Activated gamma-delta T cell treated with anti-CD3 and anti-CD28 coated beads, Interleukin-2, amount 50 U/mL, for 16 hours (primary cell): ENCODE results near the gene NPS.

ENCODE experiments used
- DNase-seq: peaks from one replicate; pipeline ENCODE4 v3.0.0-alpha.2; 2020; ENCODE audit warnings: low read depth

Gene NPS, protein sequence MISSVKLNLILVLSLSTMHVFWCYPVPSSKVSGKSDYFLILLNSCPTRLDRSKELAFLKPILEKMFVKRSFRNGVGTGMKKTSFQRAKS

DNA sequence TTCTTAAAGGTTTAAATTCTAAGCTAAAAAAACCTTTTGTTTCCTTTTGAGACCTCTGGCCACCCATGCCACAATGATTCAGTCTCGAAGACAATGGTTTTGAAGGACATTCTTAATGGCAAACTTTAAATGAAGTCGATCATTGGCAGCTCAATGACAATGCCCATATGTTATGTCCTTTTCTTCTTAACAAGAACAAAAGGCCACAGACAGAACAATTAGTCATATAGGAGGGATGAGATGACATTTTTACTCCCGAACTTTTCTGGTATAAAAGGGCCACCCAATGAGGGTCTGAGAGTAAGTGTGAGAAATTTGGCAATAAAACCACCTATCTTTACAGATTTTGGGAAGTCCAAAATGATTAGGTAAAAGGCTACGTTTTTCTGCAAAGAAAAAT lies at the start of gene NPS:
Gene NPS, plus strand, starts transcription at position 301 of the 400 bp plus-strand sequence. Its CDS starts 60 bp downstream, at position 361.
- DNase-seq = no peak

DNA sequence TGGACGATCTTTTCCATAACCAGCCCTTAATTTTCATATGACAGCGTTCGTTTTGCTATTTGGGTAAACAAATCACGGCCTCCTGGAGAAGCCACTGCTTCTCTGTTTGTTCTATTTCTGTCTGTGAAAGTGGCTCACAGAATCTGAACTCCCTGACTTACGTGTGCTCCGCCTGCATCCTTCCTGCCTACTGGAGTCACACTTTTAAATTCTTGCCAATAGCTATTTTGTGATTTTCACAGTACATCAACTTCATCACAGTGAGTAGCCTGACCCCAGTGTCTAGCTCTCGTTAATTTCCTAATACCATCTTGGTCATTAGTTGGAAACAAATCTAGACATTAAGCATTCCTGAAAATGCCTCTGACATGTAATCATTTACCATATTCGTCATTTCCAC lies 49.0 kb upstream of the NPS start:
- DNase-seq = no peak

DNA sequence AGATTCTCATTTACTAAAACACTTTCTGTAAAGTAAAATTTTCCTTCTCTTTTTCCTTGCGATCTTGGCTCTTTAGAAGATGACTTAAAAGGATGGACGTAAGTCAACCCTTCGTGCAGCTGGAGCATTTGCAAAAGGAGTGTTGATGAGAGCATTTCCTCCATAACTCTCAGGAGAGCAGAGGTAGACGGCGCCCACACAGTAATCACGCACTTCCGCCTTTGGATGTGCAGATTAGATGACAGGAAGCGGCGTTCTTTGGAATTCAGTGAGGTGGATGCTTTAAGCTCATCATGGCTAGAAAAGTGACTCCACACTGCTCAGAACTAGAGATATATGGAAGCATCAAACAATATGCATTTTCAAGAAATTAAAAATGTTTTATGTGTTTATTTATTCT lies 43.0 kb upstream of the NPS start:
- no peak for DNase-seq

DNA sequence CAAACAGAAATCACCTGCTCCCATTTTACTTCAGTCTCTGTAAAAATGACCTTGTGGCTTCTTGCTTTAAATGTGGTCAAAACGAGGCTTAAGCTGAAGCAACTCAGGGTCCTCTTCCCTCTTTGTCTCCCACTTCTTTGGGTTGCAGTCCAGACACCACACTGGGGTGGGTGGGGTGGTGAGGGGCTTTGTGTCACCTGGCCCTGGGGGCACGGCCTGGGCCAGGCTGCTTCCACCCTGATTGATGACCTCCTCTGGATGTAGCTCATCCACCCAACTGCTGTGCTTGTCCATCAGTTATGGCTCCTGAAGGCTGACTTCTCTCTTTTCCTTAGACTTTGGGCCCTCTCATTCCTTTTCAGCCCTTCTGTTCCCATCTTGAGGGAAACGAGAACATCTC lies 26.8 kb upstream of the NPS start:
- DNase-seq = no peak

DNA sequence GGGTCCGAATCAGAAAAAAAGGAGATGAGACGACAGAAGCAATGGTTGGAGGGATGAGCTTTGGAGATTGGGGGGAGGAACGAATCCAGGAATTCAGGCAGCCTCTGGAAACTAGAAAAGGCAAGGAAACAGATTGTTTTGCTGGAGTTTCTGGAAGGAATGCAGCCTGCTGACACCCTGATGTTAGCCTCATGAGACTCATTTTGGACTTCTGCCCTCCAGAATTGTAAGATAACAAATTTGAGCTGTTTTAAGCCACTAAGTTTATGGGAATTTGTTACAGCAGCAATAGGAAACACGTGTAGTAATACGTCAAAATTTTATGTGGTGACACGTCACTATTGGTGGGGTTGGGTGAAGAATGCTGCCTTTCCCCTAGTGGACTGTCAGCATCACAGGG lies 25.6 kb upstream of the NPS start:
- DNase-seq = no peak

DNA sequence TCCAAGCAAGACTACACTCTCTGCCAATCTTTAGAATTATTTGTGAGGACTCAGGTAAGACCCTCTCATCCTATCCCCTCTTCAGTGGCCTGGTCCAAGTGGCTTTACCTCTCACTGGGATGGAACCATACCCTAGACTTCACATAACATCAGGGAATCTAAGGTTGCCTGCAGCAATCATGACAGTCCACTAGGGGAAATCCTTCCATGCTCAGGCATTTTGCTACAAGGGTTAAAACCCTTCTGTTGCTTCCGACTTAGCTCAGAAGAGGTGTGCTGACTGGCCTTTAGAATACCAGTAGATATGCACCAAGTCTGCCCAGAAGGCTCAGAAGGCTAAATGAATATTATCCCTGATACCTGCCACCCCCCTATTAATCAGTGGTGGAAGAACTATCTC lies 24.9 kb upstream of the NPS start:
- no peak for DNase-seq

DNA sequence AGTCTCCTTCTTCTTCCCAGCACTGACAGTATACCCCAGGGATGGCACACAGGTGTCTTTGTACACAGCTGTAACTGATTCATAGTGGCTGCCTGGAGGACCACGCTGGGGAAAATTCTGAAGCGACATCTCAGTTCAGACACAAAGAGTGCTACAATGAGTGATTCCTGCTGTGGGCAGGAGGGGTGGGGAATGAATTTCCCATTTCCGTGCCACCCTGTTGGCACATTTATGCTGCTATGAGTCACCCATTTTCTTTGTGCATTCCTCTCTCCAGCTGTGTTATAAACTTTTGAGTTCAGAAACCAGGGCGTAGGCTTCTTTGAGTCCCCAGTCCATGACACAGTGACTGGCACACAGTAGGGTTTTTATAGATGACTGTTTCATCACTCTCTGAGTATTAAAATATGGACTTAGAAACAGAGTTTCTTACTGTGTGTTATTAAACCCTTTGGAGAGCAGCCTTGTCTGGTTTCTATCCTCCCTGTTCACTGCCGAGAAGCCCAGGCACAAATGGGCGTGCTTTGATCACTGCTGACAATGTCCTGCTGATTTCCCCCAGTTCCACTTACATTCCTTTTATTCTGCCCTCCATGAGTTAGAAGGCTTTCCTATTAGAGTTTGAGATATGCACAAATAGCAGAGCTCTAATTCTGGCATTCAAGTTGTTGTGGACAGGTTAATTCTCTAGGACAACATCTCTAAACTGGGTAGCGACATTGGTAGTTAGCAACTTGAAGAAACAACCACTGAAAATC lies 24.0 kb upstream of the NPS start:
- DNase-seq = no peak

DNA sequence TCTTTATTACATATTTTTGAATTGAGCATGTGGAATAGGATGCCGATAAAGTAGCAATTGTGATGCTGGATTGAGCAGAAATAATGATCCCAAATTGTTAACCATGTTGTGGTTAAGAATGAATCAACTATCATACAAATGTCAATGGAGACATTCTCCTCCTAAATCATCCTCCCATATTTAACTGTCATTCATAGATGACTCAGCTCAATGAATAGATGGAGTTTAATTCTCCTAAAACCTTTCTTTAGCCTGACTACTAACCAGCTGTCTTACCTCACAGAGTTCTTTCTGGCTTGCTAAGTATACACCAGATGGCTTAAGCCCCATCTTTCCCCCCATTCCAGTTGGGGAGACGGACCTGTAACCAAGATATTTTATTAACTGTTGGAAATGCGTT lies 23.4 kb upstream of the NPS start:
- DNase-seq = no peak

DNA sequence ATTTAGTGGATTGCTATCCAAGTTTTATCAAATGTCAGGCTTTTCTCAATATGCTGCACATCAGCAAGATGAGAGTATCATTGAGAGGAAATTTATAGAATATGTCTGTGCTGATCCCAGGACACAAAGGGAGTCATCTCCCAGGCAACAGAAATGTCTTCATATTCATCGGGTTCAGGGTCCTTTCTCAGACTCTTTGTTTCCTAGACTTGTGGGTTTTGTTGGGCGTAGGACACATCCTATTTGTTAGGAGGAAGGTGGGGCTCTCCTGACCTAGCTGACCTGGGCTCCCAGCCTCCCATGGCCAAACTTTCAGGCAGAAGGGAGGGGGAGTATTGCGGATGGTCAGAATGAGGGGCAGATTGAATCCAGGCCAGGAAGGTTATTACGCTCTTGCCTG lies 22.9 kb upstream of the NPS start:
- no peak for DNase-seq

DNA sequence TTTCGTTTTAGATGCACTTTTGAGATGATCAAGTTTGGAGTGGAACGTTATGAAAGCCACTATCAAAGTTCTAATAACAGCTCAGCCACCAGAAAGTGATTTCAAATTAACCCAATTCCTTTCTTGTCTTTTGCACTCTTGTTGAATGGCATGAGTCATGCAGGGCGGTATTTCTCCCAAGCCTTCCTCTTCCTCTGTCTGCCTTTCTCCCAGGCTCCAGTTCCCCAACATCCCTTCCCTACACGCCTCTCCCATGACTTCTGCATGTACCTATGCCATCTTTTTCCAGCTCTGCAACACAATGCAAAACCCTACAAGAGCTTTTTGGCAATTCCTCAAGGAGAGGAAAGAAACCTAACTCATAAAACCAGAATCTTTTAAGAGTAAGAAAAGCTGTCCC lies 21.8 kb upstream of the NPS start:
- no peak for DNase-seq

DNA sequence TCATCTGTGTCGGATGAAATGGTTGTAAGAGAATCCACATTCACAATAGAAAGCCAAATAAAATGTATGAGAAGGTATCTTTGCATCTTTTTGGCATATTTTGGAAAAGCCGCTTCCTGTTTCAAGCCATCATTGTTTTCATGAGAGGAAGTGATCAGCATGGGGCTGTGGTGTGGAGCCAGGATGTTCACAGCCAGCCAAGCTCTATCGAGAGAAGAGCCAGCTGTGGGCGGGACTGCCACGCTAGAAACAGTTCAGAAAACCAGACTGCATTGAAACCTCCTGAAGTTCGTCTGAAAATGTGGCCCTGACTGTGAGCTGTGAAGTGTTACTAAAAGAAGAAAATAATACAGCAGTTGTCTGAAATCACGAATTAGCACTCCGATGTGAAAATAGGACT lies 21.2 kb upstream of the NPS start:
- DNase-seq = no peak

DNA sequence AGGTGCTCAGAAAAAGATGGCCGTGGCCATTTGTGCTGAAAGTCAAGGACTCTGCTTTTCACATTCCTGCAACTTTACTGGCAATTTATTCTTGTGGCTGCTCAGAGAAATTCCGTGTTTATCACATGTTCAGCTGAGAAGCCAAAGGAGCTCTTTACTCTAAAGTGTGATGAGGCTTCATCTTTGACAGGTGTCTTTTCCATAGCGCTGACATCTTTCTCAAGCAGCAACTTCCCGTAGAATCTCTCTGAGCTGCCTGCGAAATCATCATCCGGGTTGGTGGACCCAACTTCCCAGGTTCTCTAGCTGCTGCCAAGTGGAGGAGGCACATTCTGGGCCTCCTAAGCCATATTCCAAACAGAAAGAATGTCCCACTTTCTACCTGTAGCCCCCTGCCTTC lies 16.9 kb upstream of the NPS start:
- no peak for DNase-seq

DNA sequence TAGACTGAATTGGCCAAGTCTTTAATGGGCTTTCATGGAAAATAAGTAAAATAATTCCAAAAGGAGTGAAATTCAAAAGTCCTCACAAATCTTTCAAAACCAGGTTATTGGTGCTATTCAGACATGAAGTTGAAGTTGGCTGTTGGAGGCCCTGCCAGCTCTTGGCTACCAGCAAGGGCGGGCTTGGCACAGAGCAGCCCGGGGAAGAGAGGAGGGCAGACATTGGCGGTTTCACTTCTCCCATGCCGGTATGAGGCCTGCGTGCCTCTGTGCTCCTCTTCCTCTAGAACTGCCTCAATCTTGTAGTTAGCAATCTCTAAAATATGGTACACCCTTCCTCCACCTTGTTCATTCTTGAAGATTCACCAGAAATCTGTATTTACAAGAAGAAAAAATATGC lies 16.4 kb upstream of the NPS start:
- DNase-seq = no peak

DNA sequence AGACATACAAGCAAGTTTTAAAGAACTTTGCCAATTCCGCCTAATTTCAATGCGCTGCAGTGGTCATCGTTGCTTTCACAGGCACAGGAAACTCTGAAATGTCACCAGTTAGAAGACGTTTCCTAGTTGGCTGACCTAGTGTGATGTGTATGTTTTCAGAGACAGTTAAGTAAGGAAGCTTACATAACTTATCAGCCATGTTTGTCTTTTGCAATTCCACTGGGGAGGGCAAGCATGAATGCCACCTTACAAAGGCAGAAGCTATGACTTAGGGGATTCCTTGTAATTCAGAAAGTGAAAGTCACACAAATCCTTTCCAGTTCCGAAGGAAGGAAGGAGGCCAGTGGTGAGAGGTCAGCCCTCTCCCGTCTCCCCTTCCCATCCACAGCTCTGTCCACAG lies 15.0 kb upstream of the NPS start:
- DNase-seq = no peak

DNA sequence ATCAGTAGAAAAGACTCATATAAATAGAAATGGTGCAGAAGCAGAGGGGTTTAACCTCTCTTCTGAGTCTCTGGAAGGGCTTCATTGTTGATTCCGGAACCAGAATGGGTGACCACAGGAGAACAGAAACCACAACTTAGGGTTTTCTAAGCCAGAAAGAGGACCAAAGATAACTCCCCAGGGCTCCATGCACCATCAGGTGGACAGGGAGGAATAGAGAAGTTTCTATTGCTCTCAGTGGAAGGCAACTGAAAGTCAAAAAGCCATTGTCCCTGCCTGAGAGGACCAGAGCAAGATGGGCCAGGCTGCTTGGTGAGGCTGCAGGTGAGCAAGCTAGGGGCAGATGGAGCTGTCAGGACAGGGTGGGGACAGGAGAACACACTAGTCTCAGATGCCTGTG lies 14.6 kb upstream of the NPS start:
- no peak for DNase-seq

DNA sequence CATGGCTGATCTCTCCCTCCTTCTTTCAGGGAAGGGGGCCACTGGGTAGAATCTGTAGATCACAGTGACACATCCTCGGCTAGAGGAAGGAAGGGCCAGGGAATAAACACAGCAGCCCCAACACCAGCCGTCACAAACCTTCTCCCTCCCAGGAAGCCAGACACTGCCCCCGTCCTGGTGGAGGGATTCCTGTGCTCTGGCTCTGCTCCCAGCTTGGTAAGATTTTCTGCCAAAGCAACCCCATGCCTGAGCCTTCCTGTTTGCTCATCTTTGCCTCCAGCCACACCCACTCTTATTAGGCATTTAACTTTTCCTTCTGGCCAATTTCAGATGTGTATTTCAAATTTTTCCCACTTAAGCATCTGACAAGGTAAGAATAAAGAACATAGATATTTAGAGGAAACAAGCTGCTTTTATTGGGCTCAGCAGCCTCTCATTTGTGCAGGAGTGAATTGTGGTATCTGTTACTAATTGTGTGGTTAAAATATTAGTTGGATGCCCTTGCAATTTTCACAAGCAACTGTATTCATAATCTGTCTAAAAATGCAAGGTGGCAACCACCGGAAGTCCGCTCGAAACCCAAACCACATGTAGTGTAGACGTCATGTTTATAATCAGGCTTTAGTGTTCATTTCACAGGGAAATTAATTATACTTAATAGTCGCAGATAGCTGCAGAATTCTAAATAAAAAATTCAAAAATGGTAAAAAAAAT lies 13.2 kb upstream of the NPS start:
- no peak for DNase-seq

DNA sequence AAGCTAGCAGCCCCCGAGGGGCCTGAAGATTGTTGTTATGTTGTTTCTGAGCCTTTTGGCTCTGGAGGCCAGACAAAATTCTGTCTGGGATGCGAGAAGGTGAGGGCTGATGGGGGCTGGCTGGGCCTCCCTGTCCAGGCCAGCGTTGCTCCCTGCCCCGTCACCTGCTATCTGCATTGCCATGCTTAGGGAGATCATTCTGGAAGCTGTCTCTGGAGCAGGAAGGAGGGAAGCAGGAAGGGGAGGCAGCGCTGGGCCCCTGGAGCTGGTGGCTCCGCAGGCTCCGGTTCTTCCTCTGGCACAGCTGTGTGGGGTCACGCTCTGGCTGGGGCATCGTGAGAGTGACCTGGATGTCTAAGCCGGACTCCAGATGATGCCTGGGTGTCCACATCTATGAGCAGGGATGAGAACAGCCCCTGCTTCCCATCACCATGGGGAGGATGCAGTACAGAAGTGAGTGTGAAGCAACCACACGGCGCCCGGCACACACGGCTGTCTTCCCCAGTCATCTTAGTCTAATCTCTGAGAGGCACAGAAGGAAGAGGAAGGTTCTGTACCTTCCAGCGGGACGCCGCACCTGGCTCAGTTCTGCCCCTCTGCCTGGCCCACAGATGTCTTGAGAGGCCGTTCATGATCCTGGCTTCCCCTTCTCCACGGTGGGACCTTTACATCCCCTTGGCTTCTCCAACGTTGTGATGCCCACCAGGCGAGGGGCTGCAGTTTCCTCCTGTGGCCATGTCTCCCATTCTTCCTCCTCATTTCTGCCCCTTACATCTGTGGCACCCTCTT lies 11.9 kb upstream of the NPS start:
- DNase-seq = no peak

DNA sequence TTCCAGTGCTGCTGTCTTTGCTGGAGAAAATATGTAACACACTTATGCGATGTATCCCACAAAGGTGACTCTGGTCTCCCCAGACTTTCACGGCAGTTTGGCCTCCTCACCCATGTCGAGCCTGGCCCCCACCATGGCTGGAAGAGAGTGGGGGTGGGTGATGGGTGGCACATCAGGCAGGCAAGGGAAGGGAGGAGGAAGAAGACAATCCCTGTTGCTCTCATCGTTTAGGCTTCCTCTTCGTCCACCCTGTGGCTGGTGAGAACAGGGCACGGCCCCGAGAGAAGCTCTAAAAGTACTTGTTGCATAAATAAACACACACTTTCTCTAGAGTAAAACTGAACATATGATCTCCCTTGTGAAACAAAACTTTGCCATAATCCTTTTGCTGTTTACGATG lies 11.2 kb upstream of the NPS start:
- DNase-seq = no peak

DNA sequence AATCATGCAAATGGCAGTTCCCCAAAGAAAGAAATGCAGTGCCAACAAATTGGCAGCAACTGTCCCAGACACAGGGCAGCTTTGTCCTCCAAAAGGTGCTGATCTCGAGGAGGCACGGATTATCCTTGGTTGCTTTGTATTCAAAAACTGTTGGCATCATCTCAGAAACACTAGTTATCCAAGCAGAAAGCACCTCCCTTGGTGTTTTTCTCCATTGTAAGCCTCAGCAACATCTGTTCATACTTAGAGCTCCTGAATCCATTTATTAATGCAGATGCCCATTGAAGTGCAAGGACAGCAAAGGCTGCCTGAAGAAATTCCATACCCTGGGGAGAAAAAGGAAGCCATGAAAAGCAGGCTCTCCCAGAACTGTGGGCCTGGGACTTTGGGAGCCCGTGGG lies 1.1 kb upstream of the NPS start:
- no peak for DNase-seq

DNA sequence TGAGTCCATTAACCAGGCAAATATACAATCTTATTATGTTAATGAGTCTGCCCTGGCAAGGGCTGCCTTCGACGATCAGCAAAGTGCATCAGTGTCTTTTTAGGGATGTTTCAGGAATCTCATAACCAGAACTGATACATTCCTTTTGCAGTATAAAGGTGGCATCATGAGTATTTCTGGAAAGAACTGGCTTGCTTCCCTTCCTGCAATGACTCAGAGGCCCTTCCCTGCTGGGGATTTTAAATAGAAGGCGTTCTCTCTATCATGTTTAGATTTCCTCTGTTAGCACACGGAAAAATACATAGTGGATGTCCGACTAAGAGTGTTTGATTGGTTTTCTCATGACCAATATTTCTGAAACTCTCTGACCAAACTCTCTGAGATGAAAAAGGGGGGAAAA lies 1.8 kb downstream of the NPS start:
- no peak for DNase-seq

DNA sequence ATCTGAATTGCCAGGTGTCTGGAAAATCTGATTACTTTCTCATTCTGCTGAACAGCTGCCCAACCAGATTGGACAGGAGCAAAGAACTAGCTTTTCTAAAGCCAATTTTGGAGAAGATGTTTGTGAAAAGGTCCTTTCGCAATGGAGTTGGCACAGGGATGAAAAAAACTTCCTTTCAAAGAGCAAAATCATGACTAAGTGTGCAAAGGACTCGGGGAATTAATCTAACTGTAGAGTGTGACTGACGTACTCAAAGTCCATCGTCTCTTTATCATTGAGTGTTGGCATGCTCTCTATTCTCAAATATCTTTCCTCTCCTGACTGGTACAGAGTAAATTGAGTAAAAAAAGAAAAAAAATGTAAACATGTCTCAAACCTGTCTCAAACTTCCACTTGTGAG lies 3.3 kb downstream of the NPS start:
- DNase-seq = no peak

DNA sequence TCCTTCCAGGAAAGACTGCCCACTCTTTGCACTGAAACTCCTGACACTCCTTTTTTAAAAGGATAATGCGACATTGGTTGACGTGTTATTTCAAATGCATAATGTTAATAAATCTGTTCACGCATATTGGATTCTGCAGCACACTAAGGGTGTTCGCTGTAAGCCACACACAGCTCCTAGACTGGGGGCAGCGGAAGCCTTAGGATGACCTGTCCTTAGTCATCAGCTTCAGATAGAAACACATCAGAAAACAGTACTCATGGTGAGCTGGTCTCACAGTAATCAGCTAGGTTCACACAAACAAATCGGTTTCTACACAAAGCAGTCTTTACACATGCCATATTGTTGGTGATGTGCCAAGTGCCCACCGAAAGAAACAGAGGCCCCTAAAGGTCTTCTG lies 4.3 kb downstream of the NPS start:
- no peak for DNase-seq

DNA sequence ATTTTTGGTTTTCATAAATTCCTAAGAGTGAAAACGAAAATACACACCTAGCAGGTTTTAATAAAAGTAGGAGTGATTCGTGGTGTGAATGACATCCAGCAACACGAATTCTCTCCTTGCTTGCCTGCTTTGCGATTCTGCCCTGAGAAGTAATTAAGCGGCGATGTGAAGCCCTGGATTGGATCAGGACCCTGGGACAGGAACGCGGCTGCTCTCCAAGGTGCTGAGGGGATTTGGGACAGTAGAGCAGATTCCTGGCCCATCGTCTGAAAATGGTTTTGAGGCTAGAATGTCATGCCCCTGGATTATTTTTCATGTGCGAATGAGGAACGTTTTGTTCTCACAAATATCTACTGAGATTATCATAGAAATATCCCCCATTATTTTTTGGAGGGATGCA lies 7.8 kb downstream of the NPS start:
- DNase-seq = no peak
